Activated CD4-positive, alpha-beta T cell treated with anti-CD3 and anti-CD28 coated beads for 36 hours (primary cell): ENCODE data around the gene STIM1. TPM values are rescaled to one million over a fixed set of nuclear protein-coding genes. Genes with fewer than 3 reads are reported as not detected.

Experiments
- ATAC-seq: fragments of 200-7000 bp; cut with Tn5 transposase; one replicate; pipeline ENCODE4 v1.10.0; 2021; ENCODE audit warnings: mild to moderate bottlenecking, moderate library complexity
- CTCF ChIA-PET: fragments of 350-600 bp; sonication (Branson Sonifier 250); formaldehyde crosslinking; loops from one replicate; lab custom pipeline; 2021; ENCODE audit warnings: antibody characterized with exemption; lab: Charles Lee
- POLR2A ChIA-PET: fragments of 350-600 bp; sonication (Branson Sonifier 250); formaldehyde crosslinking; loops from one replicate; lab custom pipeline; 2021; ENCODE audit warnings: antibody characterized with exemption, inconsistent platforms; lab: Charles Lee
- DNase-seq: peaks from one replicate; pipeline ENCODE4 v3.0.0-alpha.2; 2020
- H3K27ac Mint-ChIP-seq: one replicate; pipeline ENCODE4 v1.8.0; 2021; ENCODE audit warnings: mixed read lengths
- H3K27me3 Mint-ChIP-seq: one replicate; pipeline ENCODE4 v1.8.0; 2021; ENCODE audit warnings: mixed read lengths
- H3K36me3 Mint-ChIP-seq: one replicate; pipeline ENCODE4 v1.8.0; 2021; ENCODE audit warnings: low read depth, mixed read lengths
- H3K4me1 Mint-ChIP-seq: one replicate; pipeline ENCODE4 v1.8.0; 2021; ENCODE audit warnings: mixed read lengths
- H3K4me3 Mint-ChIP-seq: one replicate; pipeline ENCODE4 v1.8.0; 2021; ENCODE audit warnings: mild to moderate bottlenecking, moderate library complexity, mixed read lengths
- H3K9me3 Mint-ChIP-seq: one replicate; pipeline ENCODE4 v1.8.0; 2021; ENCODE audit warnings: low read depth, mixed read lengths
- intact Hi-C, 2 experiments: fragments of 100-400 bp; cut with DNase I in 1 of 2; cut with micrococcal nuclease in 1 of 2; formaldehyde crosslinking; loops; one replicate each; pipeline versions ENCODE4 v1.14.2 to v1.15.1; 2022 to 2024; cut with DNase I, micrococcal nuclease
- total RNA-seq, 2 experiments: library from RNA; stranded (reverse); gene quantifications; one replicate each; pipeline ENCODE4 v1.2.3, GENCODE V29; 2021

The STIM1 gene
- total RNA-seq, 2 experiments from 2014 or later, result 60.0 to 62.6 TPM

DNA sequence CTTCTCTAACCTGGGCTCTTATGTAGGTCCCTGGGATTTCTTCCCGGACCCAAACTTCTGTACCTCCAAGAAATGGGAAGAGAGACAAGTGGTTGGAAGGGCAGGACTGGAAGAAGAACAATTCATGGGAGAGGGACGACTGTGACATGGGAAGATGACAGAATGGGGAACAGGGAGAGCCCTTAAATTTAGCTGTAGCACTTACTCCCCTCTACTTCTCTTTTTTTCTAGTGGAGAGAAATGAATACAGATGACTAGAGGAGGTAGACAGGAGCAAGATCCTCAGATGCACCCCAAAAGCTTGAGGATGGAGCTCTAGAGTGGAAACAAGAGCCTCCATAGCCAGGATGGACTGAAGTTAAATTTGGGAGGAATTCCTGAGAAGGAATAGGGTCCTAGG is 17.0 kb upstream of the STIM1 start:
- ChIA-PET POLR2A (interaction anchor here (0.7 to 4.1 kb wide), 4 partner anchors 12 to 220 kb away, joined by 3 to 69 read pairs (median 3); partner anchors contain the start of gene STIM1), CTCF (interaction anchor here (0.7 to 10.4 kb wide), 8 partner anchors 8 to 244 kb away, joined by 3 to 218 read pairs (median 4); partner anchors contain the start of genes PGAP2 and STIM1)
- Mint-ChIP-seq H3K9me3 (no peaks in the 10 kb centered on the region), H3K27me3 (no peaks in the 10 kb centered on the region), H3K4me1 (peaks cover 68% of the 10 kb centered on the region), H3K27ac (peak overlapping the region; percentile 97), H3K4me3 (peak overlapping the region; percentile 93), H3K36me3 (peaks cover 61% of the 10 kb centered on the region)
- DNase-seq (no peak), ATAC-seq (no peak)
- intact Hi-C loops, result loop anchor here in 1 of 2 experiments (2.0 kb wide), 1 partner anchor 14 kb away; no protein-coding TSS in a partner anchor

DNA sequence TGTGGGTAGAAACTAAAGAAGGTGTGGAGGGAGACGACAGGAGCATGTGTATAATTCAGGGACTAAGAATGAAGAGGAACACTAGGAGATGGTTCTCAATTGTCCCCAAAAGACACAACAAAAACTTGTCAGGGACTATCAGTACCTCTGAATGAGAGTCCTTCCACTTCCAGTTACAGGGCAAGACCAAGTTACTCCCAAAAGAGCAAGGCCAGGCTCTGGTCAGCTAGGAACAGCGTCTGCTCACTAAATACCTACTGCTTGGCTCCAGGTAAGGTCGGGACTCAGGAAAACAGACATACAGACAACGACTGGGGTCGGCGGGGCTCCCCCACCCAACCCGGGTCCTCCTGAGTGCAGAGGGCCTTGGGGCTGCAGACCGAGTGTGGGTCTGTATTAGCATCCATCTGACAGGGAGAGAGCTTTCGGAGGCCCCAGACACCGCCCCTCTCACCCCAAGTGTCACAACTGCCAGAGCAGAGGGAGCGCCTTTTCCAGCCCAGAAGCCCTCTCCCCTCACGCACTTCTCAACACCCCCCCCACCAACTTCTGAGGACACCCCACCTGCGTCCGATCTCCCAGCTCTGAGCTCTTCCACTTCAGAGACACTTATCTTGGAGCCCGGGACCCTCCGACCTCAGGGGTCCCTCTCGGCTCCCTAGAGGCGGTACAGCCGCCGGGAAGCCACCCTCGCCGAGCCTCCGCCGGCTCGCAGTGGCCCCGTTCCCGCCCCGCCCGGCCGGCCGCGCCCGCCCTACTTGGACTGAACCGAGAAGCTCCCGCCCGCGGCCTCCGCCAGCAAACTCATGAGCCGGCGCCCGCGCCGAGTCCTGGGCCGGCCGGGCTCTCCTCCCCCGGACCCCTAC is 15.2 kb upstream of the STIM1 start:
- POLR2A ChIA-PET, result interaction anchor here (0.7 to 4.1 kb wide), 10 partner anchors 9 to 233 kb away, joined by 3 to 69 read pairs (median 6); partner anchors contain the start of gene STIM1
- Mint-ChIP-seq H3K4me3 (peak overlapping the region; percentile 93), H3K9me3 (no peaks in the 10 kb centered on the region), H3K4me1 (peaks cover 65% of the 10 kb centered on the region), H3K27me3 (no peaks in the 10 kb centered on the region), H3K27ac (peak overlapping the region; percentile 97), H3K36me3 (peaks cover 43% of the 10 kb centered on the region)
- DNase-seq (peak; percentile 65), ATAC-seq (no peak)
- intact Hi-C loops, result loop anchor here in 1 of 2 experiments (2.0 kb wide), 1 partner anchor 417 kb away; no protein-coding TSS in a partner anchor
- CTCF ChIA-PET, result interaction anchor here (0.6 to 10.4 kb wide), 13 partner anchors 8 to 1333 kb away, joined by 3 to 218 read pairs (median 4); partner anchors contain the start of gene STIM1

DNA sequence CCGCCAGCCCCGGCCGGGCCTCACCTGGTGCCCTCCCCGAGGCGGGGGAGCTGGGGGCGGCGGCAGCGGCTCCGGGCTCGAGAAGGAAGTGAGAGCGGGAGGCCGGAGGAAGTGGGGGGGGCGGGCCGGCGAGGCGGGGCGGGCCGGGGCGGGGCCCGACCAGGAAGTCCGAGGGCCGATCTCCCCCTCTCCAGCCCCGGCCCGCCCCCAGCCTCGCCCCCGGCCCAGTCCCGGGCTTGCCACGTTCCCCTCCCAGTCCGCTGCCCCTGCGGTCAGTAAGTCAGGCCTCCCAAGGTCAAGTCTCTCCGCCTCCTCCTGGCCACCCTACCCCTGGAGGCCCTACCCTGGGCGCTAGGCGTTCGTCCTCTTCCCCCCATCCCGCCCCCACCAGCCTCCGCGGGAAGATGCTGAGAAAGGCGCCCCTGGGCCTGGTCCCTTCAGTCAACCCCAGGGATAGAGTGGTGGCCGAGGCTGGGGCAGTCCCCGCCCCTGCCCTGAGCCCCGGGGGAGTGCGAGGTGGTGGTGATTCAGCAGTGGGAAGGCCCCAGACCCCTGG is 14.5 kb upstream of the STIM1 start, which contains the start of gene RHOG:
Gene RHOG, minus strand, starts transcription at position 90 of the 556 bp plus-strand sequence. CDS start 12,821 bp downstream, outside the sequence.
- Mint-ChIP-seq H3K27me3 (no peaks in the 10 kb centered on the region), H3K27ac (peak within 1 kb of the TSS; percentile 97), H3K9me3 (no peaks in the 10 kb centered on the region), H3K36me3 (peaks cover 36% of the 10 kb centered on the region), H3K4me3 (peak within 1 kb of the TSS; percentile 93), H3K4me1 (peaks cover 62% of the 10 kb centered on the region)
- no peak for DNase-seq
- peak; percentile 84 for ATAC-seq
- intact Hi-C loops, result loop anchor here (1.0 to 2.0 kb wide), 9 partner anchors 10 to 418 kb away; partner anchors contain the start of genes NUP98 (in 2 of the 2), PGAP2 (in 1 of the 2) and RRM1 (in 1 of the 2)
- ChIA-PET CTCF (interaction anchor here (0.6 to 10.4 kb wide), 21 partner anchors 8 to 1333 kb away, joined by 3 to 218 read pairs (median 4); partner anchors contain the start of gene STIM1), POLR2A (interaction anchor here (0.5 to 4.1 kb wide), 16 partner anchors 9 to 258 kb away, joined by 3 to 69 read pairs (median 5); partner anchors contain the start of gene STIM1)

DNA sequence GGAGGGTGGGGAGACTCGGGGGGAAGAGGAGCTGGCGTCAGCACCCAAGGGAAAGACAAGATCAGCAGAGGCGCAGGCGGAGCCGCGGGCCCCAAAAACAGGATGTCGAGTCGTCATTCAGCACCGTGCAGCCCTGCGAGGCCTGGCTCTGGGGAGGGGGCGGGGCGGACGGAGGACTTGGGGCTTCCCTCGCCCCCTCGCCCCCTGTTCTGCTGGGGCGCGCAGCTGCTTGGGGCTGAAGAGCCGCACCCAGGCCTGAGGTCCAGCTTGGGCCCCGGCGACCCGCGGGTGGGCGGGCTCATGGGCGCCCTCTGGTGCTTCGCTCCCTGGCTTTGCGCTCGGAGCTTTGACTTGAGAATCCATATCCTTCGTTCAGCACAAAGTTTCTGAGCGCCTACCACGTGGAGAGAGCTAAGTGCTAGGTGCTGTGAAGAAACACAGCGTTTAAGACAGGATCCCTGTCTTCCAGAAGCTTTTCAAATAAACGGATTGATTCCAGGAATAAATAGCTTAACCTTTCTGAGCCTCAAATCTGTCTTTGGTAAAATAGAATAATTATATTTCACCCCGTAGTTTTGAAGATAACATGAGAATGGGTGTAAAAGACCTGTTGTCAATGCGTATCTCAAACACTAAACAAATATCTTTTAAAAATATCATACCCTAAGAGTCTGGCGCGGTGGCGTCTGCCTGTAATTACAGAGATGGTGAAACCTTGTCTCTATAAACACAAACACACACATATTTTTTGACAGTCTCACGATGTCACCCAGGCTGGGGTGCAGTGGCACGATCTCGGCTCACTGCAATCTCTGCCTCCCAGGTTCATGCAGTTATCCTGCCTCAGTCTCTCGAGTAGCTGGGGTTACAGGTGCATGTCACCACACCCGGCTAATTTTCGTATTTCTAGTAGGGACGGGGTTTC is 13.8 kb upstream of the STIM1 start:
- H3K27me3 Mint-ChIP-seq, result no peaks in the 10 kb centered on the region
- ATAC-seq (peak; percentile 30), DNase-seq (peak; percentile 97)
- H3K27ac Mint-ChIP-seq, result peak overlapping the region; percentile 93
- H3K9me3 Mint-ChIP-seq, result no peaks in the 10 kb centered on the region
- H3K36me3 Mint-ChIP-seq, result peaks cover 30% of the 10 kb centered on the region
- ChIA-PET CTCF (interaction anchor here (0.6 to 10.4 kb wide), 22 partner anchors 9 to 234 kb away, joined by 3 to 218 read pairs (median 4); partner anchors contain the start of gene STIM1), POLR2A (interaction anchor here (0.5 to 4.1 kb wide), 17 partner anchors 9 to 257 kb away, joined by 3 to 69 read pairs (median 5); partner anchors contain the start of gene STIM1)
- intact Hi-C loops, result loop anchor here (1.0 to 2.0 kb wide), 9 partner anchors 10 to 419 kb away; partner anchors contain the start of genes NUP98 (in 2 of the 2), PGAP2 (in 1 of the 2) and RRM1 (in 1 of the 2)
- peak overlapping the region; percentile 93 for H3K4me3 Mint-ChIP-seq
- peaks cover 54% of the 10 kb centered on the region for H3K4me1 Mint-ChIP-seq

DNA sequence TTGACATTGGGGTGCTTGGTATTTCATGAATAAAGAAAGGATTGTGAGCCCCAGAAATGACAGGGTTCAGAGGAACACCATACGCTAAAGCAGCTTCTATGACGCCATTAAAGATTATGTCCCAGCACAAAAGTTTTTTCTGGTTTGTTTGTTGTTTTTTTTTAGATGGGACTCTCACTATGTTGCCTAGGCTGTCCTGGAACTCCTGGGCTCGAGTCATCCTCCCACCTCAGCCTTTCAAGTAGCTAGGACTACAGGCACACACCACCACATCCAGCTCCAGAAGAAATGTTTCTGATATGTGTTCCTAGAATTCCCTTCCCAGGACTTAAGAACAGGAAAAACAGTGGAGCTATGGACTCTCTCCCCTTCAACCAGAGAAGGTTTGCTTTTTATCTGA is 12.1 kb upstream of the STIM1 start:
- H3K27me3 Mint-ChIP-seq, result no peaks in the 10 kb centered on the region
- DNase-seq (no peak), ATAC-seq (no peak)
- peak overlapping the region; percentile 59 for H3K27ac Mint-ChIP-seq
- CTCF ChIA-PET, result interaction anchor here (0.6 to 10.4 kb wide), 8 partner anchors 9 to 238 kb away, joined by 3 to 218 read pairs (median 3); partner anchors contain the start of gene STIM1
- peaks cover 18% of the 10 kb centered on the region for H3K36me3 Mint-ChIP-seq
- no peak overlapping the region for H3K4me3 Mint-ChIP-seq
- POLR2A ChIA-PET, result interaction anchor here (0.6 to 1.8 kb wide), 2 partner anchors 11 to 550 kb away, joined by 3 to 8 read pairs; partner anchors contain the start of gene TRIM21
- no peaks in the 10 kb centered on the region for H3K9me3 Mint-ChIP-seq
- H3K4me1 Mint-ChIP-seq, result peaks cover 40% of the 10 kb centered on the region
- intact Hi-C loops, result no loop called here

DNA sequence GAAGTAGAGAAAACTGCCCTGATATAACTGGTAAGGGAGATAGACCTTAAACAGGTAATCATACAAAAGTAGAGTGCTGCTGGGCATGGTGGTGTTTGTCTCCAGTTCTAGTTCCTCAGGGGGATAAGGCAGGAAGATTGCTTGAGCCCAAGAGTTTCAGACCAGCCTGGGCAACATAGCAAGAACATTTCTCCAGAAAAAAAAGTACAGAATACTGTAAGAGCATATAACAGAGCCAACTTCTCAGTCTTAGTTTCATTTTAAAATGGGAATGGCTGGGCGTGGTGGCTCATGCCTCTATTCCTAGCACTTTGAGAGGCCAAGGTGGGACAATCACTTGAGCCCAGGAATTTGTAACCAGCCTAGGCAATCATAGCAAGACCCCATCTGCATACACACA is 10.2 kb upstream of the STIM1 start:
- no peak overlapping the region for H3K27ac Mint-ChIP-seq
- no peak for DNase-seq
- intact Hi-C loops, result no loop called here
- H3K4me3 Mint-ChIP-seq, result no peak overlapping the region
- H3K9me3 Mint-ChIP-seq, result no peaks in the 10 kb centered on the region
- no peaks in the 10 kb centered on the region for H3K27me3 Mint-ChIP-seq
- ChIA-PET POLR2A (no interaction called here), CTCF (interaction anchor here (10.4 to 11.0 kb wide), 2 partner anchors 7 to 226 kb away, joined by 218 to 299 read pairs; partner anchors contain the start of gene STIM1)
- H3K4me1 Mint-ChIP-seq, result peaks cover 41% of the 10 kb centered on the region
- H3K36me3 Mint-ChIP-seq, result no peaks in the 10 kb centered on the region
- ATAC-seq, result no peak

DNA sequence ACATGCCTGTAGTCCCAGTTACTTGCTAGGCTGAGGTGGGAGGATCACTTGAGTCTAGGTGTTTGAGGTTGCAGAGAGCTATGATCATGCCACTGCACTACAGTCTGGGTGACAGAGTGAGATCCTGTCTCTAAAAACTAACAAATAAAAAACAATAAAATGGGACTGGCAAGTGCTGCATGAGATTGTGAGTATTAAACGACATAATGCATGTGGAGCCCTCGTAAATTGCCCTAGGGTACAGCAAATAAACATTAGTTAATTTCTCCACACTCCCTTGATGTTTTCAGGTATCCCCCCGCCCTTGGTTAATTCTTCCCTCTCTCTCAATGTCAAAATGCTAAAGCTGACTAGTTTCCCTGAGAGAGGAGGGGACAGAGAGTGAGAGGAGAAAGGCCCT is 9.8 kb upstream of the STIM1 start:
- intact Hi-C loops, result no loop called here
- Mint-ChIP-seq H3K4me3 (no peak overlapping the region), H3K9me3 (no peaks in the 10 kb centered on the region), H3K4me1 (peaks cover 41% of the 10 kb centered on the region), H3K36me3 (no peaks in the 10 kb centered on the region), H3K27me3 (no peaks in the 10 kb centered on the region), H3K27ac (no peak overlapping the region)
- ATAC-seq, result no peak
- POLR2A ChIA-PET, result no interaction called here
- CTCF ChIA-PET, result interaction anchor here (0.6 to 11.0 kb wide), 4 partner anchors 7 to 225 kb away, joined by 3 to 299 read pairs (median 111); partner anchors contain the start of gene STIM1
- no peak for DNase-seq

DNA sequence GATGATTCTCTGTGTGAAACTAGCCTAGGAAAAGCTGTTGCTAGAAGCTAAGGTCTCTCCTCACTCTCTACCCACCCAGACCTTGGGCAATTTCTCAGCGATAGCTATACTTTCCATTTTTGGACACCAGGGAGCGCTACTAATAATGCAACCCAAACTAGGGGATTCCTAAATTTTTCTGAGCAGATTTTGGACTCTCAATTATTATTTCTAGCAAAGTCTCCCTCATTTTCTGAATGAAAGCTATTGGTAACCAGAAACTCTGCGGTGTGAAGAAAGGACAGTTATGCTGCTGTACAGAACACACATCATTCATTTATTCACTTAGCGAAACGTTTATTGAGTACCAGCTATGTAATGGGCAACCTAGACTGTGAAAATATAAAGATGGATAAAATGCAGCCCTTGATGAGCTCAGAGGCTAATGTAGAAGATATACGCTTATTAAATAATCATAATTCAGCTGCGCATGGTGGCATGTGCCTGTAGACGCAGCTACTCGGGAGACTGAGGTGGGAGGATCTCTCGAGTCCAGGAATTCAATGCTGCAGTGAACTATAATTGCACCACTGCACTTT is 6.1 kb upstream of the STIM1 start:
- H3K4me1 Mint-ChIP-seq, result peaks cover 43% of the 10 kb centered on the region
- intact Hi-C loops, result loop anchor here (1.0 kb wide), 1 partner anchor 223 kb away; no protein-coding TSS in a partner anchor
- no peaks in the 10 kb centered on the region for H3K27me3 Mint-ChIP-seq
- ChIA-PET POLR2A (interaction anchor here (0.6 to 2.2 kb wide), 6 partner anchors 8 to 254 kb away, joined by 4 to 9 read pairs (median 4); partner anchors contain the start of gene RHOG), CTCF (interaction anchor here (0.6 to 11.0 kb wide), 47 partner anchors 8 to 266 kb away, joined by 3 to 299 read pairs (median 5); partner anchors contain the start of gene RHOG)
- H3K9me3 Mint-ChIP-seq, result no peaks in the 10 kb centered on the region
- no peak overlapping the region for H3K4me3 Mint-ChIP-seq
- DNase-seq (peak; percentile 60), ATAC-seq (peak; percentile 60)
- H3K27ac Mint-ChIP-seq, result peak overlapping the region; percentile 1
- no peaks in the 10 kb centered on the region for H3K36me3 Mint-ChIP-seq

DNA sequence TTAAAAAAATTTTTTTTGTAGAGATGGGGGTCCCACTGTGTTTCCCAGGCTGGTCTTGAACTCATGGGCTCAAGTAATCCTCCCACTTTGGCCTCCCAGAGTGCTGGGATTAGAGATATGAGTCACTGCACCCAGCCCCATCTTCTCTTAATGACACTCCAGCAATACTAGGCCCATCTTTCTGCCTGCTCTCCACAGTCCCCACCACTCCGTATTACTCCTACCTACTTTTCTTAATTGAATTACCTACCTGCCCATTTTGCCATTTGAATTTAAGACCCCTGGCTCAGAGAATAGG is 2.0 kb upstream of the STIM1 start:
- H3K27me3 Mint-ChIP-seq, result no peaks in the 10 kb centered on the region
- CTCF ChIA-PET, result interaction anchor here (0.6 to 11.0 kb wide), 11 partner anchors 12 to 217 kb away, joined by 4 to 299 read pairs (median 11); partner anchors contain the start of gene RHOG
- intact Hi-C loops, result loop anchor here in 1 of 2 experiments (10.0 kb wide), 1 partner anchor 131 kb away; no protein-coding TSS in a partner anchor
- peak overlapping the region; percentile 99 for H3K27ac Mint-ChIP-seq
- DNase-seq, result no peak
- peaks cover 9% of the 10 kb centered on the region for H3K36me3 Mint-ChIP-seq
- peaks cover 47% of the 10 kb centered on the region for H3K4me1 Mint-ChIP-seq
- peak overlapping the region; percentile 88 for H3K4me3 Mint-ChIP-seq
- no peaks in the 10 kb centered on the region for H3K9me3 Mint-ChIP-seq
- no peak for ATAC-seq
- POLR2A ChIA-PET, result interaction anchor here (0.7 to 2.8 kb wide), 2 partner anchors 12 to 13 kb away, joined by 3 to 69 read pairs; partner anchors contain the start of gene RHOG
